Choroid plexus epithelial cell (primary cell): ENCODE data around the gene CRISPLD2.
"Not testable (repeated sequence)": the region's sequence is repeated elsewhere in the genome, so short reads cannot be mapped to it uniquely, and the experiment has no call there.

Experiments
- DNase-seq: peaks from one replicate; pipeline ENCODE4 v3.0.0-alpha.2; 2010; ENCODE audit warnings: low read depth
- H3K4me3 ChIP-seq: 2 replicates; pipeline ENCODE4 v1.5.1; 2011; ENCODE audit warnings: low read depth, mild to moderate bottlenecking, control low read depth, low read length, moderate library complexity
- TF ChIP-seq, protein P1 (sequence below): conservative IDR thresholded peaks from 2 replicates; pipeline ENCODE4 v1.5.1; 2011; ENCODE audit warnings: low read depth, mild to moderate bottlenecking, control low read depth, inconsistent platforms, low read length, moderate library complexity

The CRISPLD2 gene

DNA sequence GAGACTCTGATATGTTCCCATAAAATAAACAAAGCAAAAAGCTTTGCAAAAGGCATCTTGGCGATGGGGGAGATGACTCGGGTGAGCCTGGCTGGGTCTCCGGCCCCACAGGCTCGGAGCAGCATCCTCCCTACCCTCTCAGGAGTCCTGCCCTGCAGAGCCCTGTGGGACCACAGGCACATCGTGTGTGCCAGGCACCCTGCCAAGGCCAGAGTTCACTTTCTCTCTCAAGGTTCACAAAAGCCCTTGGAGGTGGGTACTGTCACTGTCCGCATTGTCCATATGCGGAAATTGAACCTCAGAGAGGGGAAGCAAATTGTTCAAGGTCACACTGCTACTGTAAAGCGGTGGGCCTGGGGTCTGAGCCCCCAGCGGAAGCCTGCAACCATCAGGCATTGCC lies 48.5 kb downstream of the CRISPLD2 start:
- no peak overlapping the region for H3K4me3 ChIP-seq
- TF ChIP-seq, protein P1, sequence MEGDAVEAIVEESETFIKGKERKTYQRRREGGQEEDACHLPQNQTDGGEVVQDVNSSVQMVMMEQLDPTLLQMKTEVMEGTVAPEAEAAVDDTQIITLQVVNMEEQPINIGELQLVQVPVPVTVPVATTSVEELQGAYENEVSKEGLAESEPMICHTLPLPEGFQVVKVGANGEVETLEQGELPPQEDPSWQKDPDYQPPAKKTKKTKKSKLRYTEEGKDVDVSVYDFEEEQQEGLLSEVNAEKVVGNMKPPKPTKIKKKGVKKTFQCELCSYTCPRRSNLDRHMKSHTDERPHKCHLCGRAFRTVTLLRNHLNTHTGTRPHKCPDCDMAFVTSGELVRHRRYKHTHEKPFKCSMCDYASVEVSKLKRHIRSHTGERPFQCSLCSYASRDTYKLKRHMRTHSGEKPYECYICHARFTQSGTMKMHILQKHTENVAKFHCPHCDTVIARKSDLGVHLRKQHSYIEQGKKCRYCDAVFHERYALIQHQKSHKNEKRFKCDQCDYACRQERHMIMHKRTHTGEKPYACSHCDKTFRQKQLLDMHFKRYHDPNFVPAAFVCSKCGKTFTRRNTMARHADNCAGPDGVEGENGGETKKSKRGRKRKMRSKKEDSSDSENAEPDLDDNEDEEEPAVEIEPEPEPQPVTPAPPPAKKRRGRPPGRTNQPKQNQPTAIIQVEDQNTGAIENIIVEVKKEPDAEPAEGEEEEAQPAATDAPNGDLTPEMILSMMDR = no peak
- no peak for DNase-seq

DNA sequence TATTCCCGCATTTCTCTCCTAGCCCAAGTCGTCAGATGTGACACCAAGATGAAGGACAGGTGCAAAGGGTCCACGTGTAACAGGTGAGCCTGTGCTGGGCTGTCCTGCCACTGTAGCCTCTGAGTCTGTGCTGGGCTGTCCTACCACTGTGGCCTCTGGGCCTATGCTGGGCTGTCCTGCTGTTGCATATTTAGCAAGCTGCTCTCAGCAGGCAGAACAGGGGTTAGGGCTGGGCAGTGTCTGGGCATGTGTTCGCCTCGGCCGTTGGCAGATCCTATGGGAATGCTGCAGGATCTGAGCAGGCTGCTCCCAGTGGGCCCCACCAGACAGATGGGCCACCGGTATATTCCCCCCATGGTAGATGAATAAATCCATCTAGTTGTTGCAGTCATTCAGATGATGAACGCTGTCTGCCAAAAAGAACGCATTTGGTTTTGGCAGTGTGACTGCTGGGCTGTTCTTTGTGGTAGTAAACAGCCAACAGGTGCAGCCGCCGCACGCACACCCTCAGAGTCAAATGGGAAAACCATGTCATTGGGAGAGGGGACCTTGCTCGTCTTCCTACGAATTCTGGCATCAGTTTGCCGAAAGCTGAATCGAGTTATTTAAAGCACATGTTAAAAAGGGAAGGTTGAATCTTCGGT lies 49.2 kb downstream of the CRISPLD2 start:
- no peak overlapping the region for H3K4me3 ChIP-seq
- TF ChIP-seq, protein P1 = no peak
- no peak for DNase-seq

GRCh38 chr16:84869473-84869845 lies 49.7 kb downstream of the CRISPLD2 start:
- TF ChIP-seq, protein P1 = no peak
- no peak for DNase-seq
- no peak overlapping the region for H3K4me3 ChIP-seq

GRCh38 chr16:84872971-84873370 lies 53.2 kb downstream of the CRISPLD2 start:
- DNase-seq, H3K4me3 ChIP-seq: not testable (repeated sequence)

DNA sequence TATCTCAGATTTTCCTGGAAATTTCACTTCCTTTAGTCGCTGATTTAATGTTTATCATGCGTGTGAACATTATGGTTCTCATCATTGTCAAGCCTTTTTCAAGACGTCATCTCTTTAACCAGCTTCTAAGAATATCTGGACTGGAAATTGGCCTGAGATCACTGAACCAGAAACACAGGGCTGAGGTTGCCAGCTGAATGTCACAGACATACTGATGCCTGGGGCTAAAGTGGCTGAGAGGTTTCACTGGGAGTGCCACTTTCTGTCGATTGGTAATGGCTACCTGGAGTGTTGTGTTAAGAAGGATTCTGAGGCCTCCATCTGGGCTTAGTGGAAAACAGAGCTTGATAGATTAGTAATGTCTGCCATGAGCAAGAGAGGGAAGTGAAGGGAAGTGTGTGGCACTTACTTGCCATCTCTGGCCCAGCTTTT lies 54.2 kb downstream of the CRISPLD2 start:
- TF ChIP-seq, protein P1 = no peak
- no peak overlapping the region for H3K4me3 ChIP-seq
- no peak for DNase-seq

DNA sequence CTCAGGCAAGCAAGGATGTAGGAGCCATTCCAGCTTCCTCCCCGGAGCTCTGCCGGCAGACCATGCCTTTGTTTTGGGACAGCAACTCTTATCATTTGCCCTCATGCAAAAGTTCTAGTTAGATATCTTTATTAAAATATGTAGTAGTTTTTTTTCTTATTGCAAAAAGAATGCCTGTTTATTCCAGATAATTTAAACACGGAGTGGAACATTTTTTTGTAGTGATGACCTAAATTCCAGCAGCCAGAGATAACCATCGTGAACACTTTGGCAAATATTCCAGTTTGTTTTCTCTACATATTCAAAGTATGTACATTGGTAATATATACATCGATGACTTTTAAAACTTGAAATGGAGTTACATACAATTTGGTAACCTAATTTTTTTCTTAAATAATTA lies 54.8 kb downstream of the CRISPLD2 start:
- DNase-seq = peak; percentile 39
- TF ChIP-seq, protein P1 = no peak
- H3K4me3 ChIP-seq = no peak overlapping the region

DNA sequence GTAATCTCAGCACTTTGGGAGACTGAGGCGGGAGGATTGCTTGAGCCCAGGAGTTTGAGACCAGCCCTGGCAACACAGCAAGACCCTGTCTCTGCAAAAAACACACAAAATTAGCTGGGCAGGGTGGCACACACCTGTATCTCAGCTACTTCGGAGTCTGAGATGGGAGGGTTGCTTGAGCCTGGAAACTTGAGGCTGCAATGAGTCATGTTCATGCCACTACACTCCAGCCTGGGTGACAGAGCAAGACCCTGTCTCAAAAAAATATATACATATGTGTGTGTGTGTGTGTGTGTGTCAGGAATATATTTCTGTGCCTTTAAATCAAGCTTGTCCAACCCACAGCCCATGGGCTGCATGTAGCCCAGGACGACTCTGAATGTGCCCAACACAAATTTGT lies 55.2 kb downstream of the CRISPLD2 start:
- TF ChIP-seq, protein P1 = no peak
- DNase-seq = no peak

More for the DNA sequence above, 55.2 kb downstream of the CRISPLD2 start:
- H3K4me3 ChIP-seq = no peak overlapping the region
